HepG2 (cell line): ENCODE measurements around the gene ALG14. TPM values are rescaled to one million over a fixed set of nuclear protein-coding genes. Genes with fewer than 3 reads are reported as not detected.

Experiments used
- ERF ChIP-seq: IDR thresholded peaks from 2 replicates; pipeline ENCODE4 v1.6.1; 2018; ENCODE audit warnings: missing biosample characterization, missing genetic modification reagents
- EZH2 ChIP-seq: conservative IDR thresholded peaks from 2 replicates; pipeline ENCODE4 v1.6.1; 2012; ENCODE audit warnings: mild to moderate bottlenecking, low read depth, low read length, moderate library complexity
- HOXA5 ChIP-seq: sonication (generic); formaldehyde crosslinking; IDR thresholded peaks from 2 replicates; pipeline ENCODE4 v1.4.0; 2020; ENCODE audit warnings: missing genetic modification reagents
- SRSF1 ChIP-seq: fragments of 200-400 bp; formaldehyde crosslinking; optimal IDR thresholded peaks from 2 replicates; pipeline ENCODE3; 2017; ENCODE audit warnings: mild to moderate bottlenecking, low read depth, low read length, moderate library complexity
- ZNF788 ChIP-seq: sonication (generic); formaldehyde crosslinking; IDR thresholded peaks from 2 replicates; pipeline ENCODE4 v1.5.0; 2020; ENCODE audit warnings: mild to moderate bottlenecking, missing genetic modification reagents, borderline replicate concordance
- ZSCAN31 ChIP-seq: sonication (generic); formaldehyde crosslinking; IDR thresholded peaks from 2 replicates; pipeline ENCODE4 v1.5.0; 2020; ENCODE audit warnings: low read depth, mild to moderate bottlenecking, missing genetic modification reagents
- polyA plus RNA-seq, 8 experiments: library from polyadenylated mRNA; depleted of rRNA in 3 of 8; stranded (reverse) in 7 of 8; unstranded in 1 of 8; fragments of >200 nt; fragmentation: Illumina TruSeq in 4 of 8; extraction: Trizol in 4 of 8; gene quantifications; 2 replicates each; pipeline versions ENCODE4 v1.2.1 to v1.2.3, GENCODE V29; 2011 to 2016; ENCODE audit warnings: low read depth in 4 of 8, missing spikeins in 1 of 8, mixed read lengths in 1 of 8; ENCODE audit not compliant: insufficient read depth in 1 of 8
- total RNA-seq, 5 experiments: library from RNA; depleted of rRNA; stranded (reverse); fragments of >200 nt; fragmentation: Illumina TruSeq; extraction: Trizol; gene quantifications; 2 replicates each; pipeline ENCODE4 v1.2.3, GENCODE V29; 2016; ENCODE audit warnings: low read depth in 1 of 5
- TF ChIP-seq, protein P1 (sequence below): sonication (generic); formaldehyde crosslinking; IDR thresholded peaks from 2 replicates; pipeline ENCODE4 v1.9.0; 2021; ENCODE audit warnings: missing genetic modification reagents, mild to moderate bottlenecking, borderline replicate concordance
- TF ChIP-seq, protein P2 (sequence below): sonication (generic); formaldehyde crosslinking; IDR thresholded peaks from 2 replicates; pipeline ENCODE4 v1.5.0; 2020; ENCODE audit warnings: mild to moderate bottlenecking, missing genetic modification reagents
- TF ChIP-seq, protein P3 (sequence below): sonication (generic); formaldehyde crosslinking; IDR thresholded peaks from 2 replicates; pipeline ENCODE4 v1.4.0; 2020; ENCODE audit warnings: missing genetic modification reagents, borderline replicate concordance
- TF ChIP-seq, protein P4 (sequence below): sonication (generic); formaldehyde crosslinking; IDR thresholded peaks from 2 replicates; pipeline ENCODE4 v1.5.1; 2020; ENCODE audit warnings: mild to moderate bottlenecking, missing genetic modification reagents, moderate library complexity
- TF ChIP-seq, protein P5 (sequence below): sonication (generic); formaldehyde crosslinking; IDR thresholded peaks from 2 replicates; pipeline ENCODE4 v1.5.0; 2020; ENCODE audit warnings: mild to moderate bottlenecking, missing genetic modification reagents, borderline replicate concordance
- TF ChIP-seq, protein P6 (sequence below): sonication (generic); formaldehyde crosslinking; conservative IDR thresholded peaks from 2 replicates; pipeline ENCODE4 v1.4.0; 2020; ENCODE audit warnings: missing genetic modification reagents

The ALG14 gene
- total and polyA plus RNA-seq, 2 of the 13 experiments (the other 11 are each of a cell fraction or from before 2014, with no cell fraction given): 4.5 to 12.7 TPM

DNA sequence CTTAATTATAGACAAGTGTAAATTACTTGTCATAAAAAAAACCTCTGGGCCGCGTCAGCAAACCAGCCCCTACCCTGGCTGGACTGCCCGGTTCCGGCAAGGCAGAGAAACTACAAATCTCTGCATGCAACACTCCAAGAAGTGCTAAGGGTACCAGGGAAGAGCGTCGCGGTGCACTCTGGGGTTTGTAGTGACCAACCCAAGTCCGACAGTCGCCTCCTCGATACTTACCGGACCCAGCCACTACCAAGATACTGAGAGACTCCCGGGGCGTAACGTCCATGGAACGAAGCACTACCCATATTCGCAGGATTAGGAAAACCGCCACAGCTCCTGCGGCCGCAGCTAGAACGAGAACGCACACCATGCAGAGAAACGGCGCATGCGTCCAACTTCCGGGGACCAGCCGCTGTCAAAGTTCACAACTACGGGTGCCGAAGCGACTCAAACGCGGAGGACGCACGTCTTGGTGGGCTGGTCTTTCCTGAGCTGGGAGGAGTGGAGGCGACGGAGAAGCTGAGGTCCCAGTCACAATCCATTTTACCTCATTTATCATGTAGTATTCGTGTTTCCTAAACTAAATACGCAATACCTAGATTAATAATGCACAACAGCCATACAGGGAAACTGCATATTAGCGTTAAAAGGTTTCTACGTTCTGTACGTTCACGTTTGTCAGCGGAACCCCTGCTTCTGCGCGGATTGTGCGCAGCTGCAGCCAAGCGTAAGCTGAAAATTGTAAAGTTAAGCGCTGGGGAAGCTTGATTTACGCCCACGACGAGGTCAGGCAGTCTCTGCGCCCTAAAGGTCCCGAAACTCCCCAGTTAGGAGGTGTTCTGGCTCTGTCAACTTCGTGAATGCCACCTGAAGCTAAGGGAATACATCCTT is at the start of gene ALG14 (continued):
- TF ChIP-seq, protein P1, sequence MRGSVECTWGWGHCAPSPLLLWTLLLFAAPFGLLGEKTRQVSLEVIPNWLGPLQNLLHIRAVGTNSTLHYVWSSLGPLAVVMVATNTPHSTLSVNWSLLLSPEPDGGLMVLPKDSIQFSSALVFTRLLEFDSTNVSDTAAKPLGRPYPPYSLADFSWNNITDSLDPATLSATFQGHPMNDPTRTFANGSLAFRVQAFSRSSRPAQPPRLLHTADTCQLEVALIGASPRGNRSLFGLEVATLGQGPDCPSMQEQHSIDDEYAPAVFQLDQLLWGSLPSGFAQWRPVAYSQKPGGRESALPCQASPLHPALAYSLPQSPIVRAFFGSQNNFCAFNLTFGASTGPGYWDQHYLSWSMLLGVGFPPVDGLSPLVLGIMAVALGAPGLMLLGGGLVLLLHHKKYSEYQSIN (CRISPR knock-in tag): no peak
- TF ChIP-seq, protein P2, sequence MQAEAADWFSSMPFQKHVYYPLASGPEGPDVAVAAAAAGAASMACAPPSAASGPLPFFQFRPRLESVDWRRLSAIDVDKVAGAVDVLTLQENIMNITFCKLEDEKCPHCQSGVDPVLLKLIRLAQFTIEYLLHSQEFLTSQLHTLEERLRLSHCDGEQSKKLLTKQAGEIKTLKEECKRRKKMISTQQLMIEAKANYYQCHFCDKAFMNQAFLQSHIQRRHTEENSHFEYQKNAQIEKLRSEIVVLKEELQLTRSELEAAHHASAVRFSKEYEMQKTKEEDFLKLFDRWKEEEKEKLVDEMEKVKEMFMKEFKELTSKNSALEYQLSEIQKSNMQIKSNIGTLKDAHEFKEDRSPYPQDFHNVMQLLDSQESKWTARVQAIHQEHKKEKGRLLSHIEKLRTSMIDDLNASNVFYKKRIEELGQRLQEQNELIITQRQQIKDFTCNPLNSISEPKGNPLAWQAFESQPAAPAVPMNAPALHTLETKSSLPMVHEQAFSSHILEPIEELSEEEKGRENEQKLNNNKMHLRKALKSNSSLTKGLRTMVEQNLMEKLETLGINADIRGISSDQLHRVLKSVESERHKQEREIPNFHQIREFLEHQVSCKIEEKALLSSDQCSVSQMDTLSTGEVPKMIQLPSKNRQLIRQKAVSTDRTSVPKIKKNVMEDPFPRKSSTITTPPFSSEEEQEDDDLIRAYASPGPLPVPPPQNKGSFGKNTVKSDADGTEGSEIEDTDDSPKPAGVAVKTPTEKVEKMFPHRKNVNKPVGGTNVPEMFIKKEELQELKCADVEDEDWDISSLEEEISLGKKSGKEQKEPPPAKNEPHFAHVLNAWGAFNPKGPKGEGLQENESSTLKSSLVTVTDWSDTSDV (CRISPR knock-in tag): 0 out of 2 replicates have a peak, but pooled peaks have one; percentile 54
- TF ChIP-seq SRSF1 (peak; percentile 26), EZH2 (no peak), ERF (CRISPR knock-in tag) (peak; percentile 79), HOXA5 (CRISPR knock-in tag) (peak; percentile 48; the same call in 1 of the 2 replicates), ZNF788 (CRISPR knock-in tag) (peak; percentile 75; the same call in 1 of the 2 replicates), ZSCAN31 (CRISPR knock-in tag) (peak; percentile 21; the same call in 1 of the 2 replicates)
- TF ChIP-seq, protein P3, sequence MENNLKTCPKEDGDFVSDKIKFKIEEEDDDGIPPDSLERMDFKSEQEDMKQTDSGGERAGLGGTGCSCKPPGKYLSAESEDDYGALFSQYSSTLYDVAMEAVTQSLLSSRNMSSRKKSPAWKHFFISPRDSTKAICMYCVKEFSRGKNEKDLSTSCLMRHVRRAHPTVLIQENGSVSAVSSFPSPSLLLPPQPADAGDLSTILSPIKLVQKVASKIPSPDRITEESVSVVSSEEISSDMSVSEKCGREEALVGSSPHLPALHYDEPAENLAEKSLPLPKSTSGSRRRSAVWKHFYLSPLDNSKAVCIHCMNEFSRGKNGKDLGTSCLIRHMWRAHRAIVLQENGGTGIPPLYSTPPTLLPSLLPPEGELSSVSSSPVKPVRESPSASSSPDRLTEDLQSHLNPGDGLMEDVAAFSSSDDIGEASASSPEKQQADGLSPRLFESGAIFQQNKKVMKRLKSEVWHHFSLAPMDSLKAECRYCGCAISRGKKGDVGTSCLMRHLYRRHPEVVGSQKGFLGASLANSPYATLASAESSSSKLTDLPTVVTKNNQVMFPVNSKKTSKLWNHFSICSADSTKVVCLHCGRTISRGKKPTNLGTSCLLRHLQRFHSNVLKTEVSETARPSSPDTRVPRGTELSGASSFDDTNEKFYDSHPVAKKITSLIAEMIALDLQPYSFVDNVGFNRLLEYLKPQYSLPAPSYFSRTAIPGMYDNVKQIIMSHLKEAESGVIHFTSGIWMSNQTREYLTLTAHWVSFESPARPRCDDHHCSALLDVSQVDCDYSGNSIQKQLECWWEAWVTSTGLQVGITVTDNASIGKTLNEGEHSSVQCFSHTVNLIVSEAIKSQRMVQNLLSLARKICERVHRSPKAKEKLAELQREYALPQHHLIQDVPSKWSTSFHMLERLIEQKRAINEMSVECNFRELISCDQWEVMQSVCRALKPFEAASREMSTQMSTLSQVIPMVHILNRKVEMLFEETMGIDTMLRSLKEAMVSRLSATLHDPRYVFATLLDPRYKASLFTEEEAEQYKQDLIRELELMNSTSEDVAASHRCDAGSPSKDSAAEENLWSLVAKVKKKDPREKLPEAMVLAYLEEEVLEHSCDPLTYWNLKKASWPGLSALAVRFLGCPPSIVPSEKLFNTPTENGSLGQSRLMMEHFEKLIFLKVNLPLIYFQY (CRISPR knock-in tag): peak; percentile 64; the same call in 1 of the 2 replicates
- TF ChIP-seq, protein P4, sequence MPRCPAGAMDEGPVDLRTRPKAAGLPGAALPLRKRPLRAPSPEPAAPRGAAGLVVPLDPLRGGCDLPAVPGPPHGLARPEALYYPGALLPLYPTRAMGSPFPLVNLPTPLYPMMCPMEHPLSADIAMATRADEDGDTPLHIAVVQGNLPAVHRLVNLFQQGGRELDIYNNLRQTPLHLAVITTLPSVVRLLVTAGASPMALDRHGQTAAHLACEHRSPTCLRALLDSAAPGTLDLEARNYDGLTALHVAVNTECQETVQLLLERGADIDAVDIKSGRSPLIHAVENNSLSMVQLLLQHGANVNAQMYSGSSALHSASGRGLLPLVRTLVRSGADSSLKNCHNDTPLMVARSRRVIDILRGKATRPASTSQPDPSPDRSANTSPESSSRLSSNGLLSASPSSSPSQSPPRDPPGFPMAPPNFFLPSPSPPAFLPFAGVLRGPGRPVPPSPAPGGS (CRISPR knock-in tag): no peak; the same call in 1 of the 2 replicates
- TF ChIP-seq, protein P5, sequence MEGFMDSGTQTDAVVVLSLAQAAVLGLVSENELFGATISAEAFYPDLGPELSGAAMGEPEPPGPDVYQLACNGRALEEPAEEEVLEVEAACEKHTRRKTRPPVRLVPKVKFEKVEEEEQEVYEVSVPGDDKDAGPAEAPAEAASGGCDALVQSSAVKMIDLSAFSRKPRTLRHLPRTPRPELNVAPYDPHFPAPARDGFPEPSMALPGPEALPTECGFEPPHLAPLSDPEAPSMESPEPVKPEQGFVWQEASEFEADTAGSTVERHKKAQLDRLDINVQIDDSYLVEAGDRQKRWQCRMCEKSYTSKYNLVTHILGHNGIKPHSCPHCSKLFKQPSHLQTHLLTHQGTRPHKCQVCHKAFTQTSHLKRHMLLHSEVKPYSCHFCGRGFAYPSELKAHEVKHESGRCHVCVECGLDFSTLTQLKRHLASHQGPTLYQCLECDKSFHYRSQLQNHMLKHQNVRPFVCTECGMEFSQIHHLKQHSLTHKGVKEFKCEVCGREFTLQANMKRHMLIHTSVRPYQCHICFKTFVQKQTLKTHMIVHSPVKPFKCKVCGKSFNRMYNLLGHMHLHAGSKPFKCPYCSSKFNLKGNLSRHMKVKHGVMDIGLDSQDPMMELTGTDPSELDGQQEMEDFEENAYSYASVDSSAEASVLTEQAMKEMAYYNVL (CRISPR knock-in tag): no peak
- TF ChIP-seq, protein P6, sequence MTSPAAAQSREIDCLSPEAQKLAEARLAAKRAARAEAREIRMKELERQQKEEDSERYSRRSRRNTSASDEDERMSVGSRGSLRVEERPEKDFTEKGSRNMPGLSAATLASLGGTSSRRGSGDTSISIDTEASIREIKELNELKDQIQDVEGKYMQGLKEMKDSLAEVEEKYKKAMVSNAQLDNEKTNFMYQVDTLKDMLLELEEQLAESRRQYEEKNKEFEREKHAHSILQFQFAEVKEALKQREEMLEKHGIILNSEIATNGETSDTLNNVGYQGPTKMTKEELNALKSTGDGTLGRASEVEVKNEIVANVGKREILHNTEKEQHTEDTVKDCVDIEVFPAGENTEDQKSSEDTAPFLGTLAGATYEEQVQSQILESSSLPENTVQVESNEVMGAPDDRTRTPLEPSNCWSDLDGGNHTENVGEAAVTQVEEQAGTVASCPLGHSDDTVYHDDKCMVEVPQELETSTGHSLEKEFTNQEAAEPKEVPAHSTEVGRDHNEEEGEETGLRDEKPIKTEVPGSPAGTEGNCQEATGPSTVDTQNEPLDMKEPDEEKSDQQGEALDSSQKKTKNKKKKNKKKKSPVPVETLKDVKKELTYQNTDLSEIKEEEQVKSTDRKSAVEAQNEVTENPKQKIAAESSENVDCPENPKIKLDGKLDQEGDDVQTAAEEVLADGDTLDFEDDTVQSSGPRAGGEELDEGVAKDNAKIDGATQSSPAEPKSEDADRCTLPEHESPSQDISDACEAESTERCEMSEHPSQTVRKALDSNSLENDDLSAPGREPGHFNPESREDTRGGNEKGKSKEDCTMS (CRISPR knock-in tag): no peak
